Muscle of arm (tissue), 12 donors: ENCODE data around the gene DNAI4. TPM values are rescaled to one million over a fixed set of nuclear protein-coding genes. Genes with fewer than 3 reads are reported as not detected.
"Not testable (repeated sequence)": the region's sequence is repeated elsewhere in the genome, so short reads cannot be mapped to it uniquely, and the experiment has no call there.

Experiments used
- DNase-seq: peaks from one replicate; pipeline ENCODE4 v3.0.0-alpha.2; 2013
- polyA plus RNA-seq, 12 donors: library from polyadenylated mRNA; unstranded; fragments of 120-200 nt; gene quantifications; one replicate each; pipeline ENCODE4 v1.2.1, GENCODE V29; 2013; ENCODE audit not compliant: insufficient read length in 12 of 12

The DNAI4 gene
- polyA plus RNA-seq, 12 donors: 3.0 to 5.2 (median 3.9) TPM; not detected in 2

- no peak for DNase-seq
Measured at GRCh38 chr1:66840929-66841328, 83.7 kb downstream of the DNAI4 start.

DNA sequence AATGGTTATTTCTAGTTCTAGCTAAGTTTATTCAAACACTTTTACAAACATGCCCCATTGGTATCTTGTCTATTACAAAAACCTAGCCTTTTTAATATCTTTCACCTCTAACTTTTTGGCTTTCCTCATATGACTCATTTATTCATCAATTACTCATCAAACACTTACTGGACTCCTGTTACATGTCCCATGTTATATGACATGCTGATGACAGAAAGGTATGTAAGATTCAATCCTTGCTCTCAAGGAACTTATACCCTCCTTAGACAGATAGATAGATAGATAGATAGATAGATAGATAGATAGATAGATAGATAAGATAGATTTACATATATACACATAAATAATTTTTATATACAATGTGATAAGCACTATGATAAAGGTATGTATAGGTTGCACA is 89.7 kb downstream of the DNAI4 start:
- DNase-seq: no peak

- no peak for DNase-seq
Measured at GRCh38 chr1:66833112-66833511, 91.5 kb downstream of the DNAI4 start.

GRCh38 chr1:66831529-66832239 is 93.0 kb downstream of the DNAI4 start:
- no peak for DNase-seq

DNA sequence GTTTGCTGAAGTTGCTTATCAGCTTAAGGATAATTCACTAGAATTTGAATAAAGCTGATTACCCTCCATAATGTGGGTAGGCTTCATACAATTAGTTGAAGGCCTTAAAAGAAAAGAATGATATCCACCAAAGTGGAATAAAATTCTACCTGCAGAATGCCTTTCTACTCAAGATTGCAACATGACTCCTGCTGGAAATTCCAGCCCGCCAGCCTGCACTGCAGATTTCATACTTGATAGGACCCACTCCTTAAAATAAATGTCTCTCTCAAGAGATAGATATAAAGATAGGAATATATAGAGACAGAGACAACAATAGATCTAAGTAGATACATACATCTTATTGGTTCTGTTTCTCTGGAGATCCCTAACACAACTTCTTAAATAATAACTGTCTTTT is 99.9 kb downstream of the DNAI4 start:
- DNase-seq: no peak

DNA sequence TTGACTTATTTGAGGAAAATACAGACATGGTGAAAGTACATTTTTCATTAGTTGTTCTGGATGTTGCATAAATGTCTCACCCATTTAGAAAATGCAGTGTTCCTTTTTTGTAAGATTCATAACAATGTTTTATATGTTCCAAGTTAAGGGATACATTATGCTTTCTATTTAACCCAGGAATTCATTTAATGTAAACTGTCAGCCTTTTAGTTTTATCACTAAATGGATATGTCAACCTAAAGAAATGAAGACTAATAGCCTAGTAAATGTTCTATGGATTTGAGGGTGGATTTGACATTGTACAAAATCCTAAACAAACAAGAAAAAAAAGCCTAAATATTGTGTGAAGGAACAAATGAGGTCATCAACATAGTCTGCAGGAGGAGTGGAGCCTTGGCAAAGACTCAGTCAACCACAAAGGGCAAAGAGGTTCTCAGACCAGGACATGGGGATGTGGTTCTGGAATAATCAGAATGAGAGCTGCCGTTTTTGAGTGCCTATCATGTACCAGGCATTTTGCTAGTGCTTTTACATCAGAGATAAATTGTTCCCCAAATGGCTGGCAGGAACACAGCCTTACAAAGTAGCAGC is 114.8 kb downstream of the DNAI4 start:
- DNase-seq: no peak

DNA sequence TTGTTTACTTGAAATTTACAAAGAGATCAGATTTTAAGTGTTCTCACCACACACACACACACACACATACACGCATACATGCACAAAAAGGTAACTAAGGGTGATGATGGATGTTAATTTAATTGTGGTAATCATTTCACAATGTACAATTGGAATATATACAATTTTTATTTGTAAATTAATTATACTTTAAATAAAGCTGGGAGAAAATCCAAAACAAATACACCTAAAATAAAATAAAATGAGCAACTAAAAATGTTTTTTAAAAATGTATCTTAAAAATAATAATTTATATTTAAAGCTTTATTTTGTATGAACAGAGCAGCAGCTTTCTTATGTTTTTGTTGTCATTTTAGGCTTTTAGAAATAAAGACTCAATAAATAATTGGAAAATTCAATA is 115.4 kb downstream of the DNAI4 start:
- no peak for DNase-seq

- not testable (repeated sequence) for DNase-seq
Measured at GRCh38 chr1:66795839-66796238, 128.8 kb downstream of the DNAI4 start.

GRCh38 chr1:66791621-66792610 is 132.7 kb downstream of the DNAI4 start:
- no peak for DNase-seq

- no peak for DNase-seq
Measured at GRCh38 chr1:66788231-66788939, 136.3 kb downstream of the DNAI4 start.

GRCh38 chr1:66787641-66788040 is 137.0 kb downstream of the DNAI4 start:
- no peak for DNase-seq

DNA sequence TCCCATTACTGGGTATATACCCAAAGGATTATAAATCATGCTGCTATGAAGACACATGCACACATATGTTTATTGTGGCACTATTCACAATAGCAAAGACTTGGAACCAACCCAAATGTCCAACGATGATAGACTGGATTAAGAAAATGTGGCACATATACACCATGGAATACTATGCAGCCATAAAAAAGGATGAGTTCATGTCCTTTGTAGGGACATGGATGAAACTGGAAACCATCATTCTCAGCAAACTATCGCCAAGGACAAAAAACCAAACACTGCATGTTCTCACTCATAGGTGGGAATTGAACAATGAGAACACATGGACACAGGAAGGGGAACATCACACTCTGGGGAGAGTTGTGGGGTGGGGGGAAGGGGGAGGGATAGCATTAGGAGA is 138.9 kb downstream of the DNAI4 start:
- DNase-seq: not testable (repeated sequence)

DNA sequence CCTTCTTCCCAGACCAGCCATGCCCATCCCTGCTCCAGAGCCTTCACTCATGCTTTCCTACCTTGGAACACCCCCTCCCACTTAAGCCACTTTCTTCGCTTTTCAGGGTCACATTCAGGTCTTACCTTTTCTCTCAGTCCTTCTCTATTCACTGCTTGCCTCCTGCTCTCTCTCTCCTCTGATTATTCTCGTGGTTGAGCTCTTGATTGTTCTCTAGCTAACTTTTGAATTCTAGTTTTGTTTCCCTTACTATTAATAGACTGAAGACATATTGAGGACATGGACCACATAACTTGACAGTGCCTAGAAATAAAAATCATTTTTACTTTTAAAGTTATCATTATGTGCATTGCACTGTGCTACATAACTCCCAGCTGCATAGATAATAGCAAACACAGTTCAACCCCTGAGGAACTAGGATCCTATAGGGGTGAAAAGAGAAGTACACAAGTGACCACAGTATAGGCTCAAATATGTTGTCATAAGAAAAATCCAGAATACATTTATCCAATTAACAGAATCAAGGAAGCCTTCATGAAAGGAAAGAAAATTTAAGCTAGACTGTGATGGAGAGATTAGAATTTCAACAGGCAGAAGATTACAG is 145.1 kb downstream of the DNAI4 start:
- no peak for DNase-seq

- DNase-seq: no peak
Measured at GRCh38 chr1:66778969-66779368, 145.7 kb downstream of the DNAI4 start.

DNA sequence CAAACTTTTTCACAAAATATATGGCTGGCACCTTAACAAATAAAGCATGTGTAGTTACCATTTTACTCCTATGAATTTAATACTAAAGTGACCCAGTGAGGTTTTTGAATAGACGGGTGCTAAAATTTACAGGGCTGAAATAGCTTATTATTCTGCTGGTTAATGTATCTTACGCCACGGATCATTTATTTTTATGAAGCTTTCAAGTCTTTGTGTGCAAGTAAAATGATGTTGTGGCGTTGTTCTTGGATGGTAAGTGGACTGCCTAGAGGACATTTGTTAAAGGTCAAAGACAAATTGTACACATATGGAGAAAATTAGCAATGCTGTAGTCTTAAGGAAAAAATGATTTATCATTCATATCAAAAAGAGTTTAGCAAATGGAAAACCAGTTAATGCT is 146.4 kb downstream of the DNAI4 start:
- no peak for DNase-seq

- no peak for DNase-seq
Measured at GRCh38 chr1:66777831-66778230, 146.8 kb downstream of the DNAI4 start.

DNA sequence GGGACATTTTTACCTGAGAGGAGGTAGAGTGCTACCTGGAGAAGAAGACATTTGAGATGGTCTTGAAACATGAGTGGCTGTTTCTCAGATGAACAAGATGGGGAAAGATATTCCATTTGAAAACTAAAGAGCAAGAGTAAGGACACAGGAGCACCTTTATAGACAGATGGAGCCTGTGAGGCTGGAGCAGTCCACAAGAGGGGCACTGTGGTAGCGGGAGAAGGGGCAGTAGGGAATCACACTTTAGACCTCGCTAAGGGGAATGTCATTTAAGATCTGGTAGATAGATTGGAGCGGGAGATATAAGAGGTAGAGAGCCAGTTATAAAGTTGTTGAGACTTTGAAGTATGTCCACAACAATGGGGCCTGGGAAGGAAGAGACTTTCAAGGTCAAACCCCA is 149.0 kb downstream of the DNAI4 start:
- DNase-seq: no peak

- DNase-seq: no peak
Measured at GRCh38 chr1:66774438-66774837, 150.2 kb downstream of the DNAI4 start.

DNA sequence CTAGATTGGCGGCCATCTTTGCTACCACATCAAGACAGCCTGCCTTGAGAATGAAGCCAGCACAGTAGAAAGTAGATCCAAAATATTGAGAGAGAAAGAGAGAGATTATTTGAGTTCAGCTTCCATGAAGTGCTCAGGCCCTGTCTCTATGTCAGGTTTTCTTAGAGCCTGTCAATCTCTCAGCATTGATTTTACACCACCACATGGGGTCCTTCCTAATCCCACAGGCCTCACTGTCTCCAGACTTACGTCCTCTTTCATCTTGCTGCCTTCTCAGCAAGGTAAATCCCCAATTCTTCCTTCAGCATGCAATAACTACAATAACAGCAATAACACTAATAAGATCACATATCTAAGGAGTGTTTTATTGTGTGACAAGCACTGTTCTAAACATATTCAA is 151.4 kb downstream of the DNAI4 start:
- DNase-seq: no peak

GRCh38 chr1:66770694-66771093 is 154.0 kb downstream of the DNAI4 start:
- no peak for DNase-seq

DNA sequence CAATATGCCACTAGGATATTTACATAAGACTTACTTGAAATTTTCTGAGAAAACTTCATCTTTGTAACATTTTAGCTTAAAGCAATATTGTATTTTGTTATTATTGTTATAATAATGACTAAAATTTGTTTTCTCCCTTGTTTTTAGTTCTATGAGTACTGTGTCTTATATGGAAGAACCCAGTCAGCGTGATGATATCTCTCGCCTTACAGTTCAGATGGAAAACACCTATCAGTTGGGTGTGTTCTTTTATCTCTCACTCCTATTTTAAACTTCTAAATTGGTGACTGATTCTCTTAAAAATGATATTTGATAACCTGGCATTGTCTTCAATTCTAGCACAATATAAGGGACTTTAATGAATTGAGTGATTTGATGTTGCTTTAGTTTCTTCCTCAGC is 154.4 kb downstream of the DNAI4 start:
- DNase-seq: no peak
